LHCN-M2 (cell line): ENCODE measurements around the gene LRIG1. TPM values are rescaled to one million over a fixed set of nuclear protein-coding genes. Genes with fewer than 3 reads are reported as not detected.

Source experiments
- DNase-seq: peaks from one replicate; pipeline ENCODE4 v3.0.0-alpha.2; 2012; ENCODE audit warnings: low read depth
- total RNA-seq: library from RNA; depleted of rRNA; stranded (reverse); fragments of >200 nt; gene quantifications from 2 replicates; pipeline ENCODE4 v1.2.3, GENCODE V29; 2014

LRIG1 gene
- total RNA-seq, 1 experiment from 2014 or later, result 3.0 TPM

- no peak for DNase-seq
These were observed 98.1 kb downstream of the LRIG1 start for GRCh38 chr3:66402596-66403290.

- DNase-seq, result no peak
These were observed 98.9 kb downstream of the LRIG1 start for GRCh38 chr3:66401675-66402491.

DNA sequence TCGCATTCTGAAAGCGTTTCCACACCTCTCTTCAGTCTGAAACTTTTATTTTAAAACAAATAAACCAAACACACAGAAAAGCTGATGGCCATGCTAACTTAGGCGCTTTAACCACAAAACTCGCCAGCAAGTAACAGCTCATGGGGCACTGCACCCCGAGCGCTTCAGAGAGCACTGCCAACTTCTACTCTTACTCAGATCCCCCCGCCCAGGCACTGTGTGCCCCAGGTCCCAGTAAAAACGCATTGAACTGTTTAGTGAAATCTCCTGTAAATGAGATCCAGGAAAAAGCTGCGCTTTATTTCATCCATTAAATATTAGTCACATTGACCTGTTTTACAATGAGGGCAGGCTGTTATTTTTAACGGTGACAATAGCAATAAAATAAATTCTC, 99.7 kb downstream of the LRIG1 start:
- no peak for DNase-seq

DNA sequence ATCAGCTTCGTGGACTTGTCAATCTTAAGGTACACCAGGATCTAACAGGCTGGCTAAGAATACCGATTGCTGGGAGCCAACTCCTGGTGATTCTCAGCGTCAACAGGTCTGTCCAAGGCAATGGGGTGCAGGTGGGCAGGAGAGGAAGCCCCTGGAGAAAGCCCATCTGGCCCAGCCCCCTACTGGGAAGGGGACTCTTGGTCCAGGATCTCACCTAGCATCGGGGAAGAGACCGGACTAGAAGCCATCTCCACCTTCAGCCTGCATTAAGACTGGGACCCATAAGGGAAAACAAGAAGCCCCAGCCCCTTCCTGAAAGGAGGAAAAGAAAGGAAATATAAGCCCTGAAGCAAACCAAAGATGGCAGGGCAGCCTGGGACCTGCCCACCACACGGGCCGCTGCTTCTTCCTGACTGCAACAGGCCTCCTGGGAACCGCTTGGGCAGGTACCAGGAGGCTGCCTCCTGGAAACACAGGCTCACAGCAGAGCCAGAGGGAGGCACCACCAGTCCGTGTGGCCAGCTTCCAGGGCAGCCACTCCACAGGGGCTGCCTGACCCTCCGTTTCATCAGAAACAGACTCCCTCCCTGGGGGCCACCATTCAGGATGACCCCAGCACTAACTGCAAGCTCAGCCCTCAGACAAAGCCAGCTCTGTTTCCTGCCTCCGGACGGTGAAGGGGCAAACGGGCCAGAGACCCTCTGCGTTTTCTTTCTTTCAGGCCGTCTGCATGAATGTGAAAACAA, 100.2 kb downstream of the LRIG1 start:
- DNase-seq, result no peak

DNA sequence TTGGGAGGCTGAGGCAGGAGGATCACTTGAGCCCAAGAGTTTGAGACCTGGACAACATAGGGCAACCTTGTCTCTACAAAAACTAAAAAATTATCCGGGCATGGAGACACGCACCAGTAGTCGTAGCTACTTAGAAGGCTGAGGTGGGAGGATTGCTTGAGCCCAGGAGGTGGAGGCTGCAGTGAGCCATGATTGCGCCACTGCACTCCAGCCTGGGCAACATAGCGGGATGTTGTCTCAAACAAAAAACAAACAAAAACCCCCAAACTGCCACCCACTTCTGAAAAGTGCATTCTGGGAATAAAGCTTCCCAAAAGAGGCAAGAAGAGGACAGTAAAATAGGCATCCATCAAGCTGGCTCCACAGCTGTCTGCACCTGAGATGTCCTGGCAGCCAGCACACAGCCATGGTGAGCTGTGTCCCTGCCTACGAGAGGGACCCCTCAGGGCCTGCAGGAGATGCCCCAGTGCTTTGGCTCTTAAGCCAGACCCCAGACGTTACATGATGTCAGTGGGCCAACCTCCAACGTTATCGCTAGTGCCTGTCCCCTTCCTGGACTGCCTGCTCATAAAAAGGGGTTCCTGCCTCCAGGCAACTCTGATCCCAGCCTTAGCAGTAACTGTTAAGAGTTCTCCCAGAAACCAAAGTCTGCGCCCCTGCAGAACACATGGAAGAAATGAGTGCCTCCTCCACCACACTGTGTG, 101.1 kb downstream of the LRIG1 start:
- no peak for DNase-seq

- DNase-seq, result no peak
These were observed 102.4 kb downstream of the LRIG1 start for GRCh38 chr3:66398228-66399025.

- peak; percentile 18 for DNase-seq
These were observed 103.1 kb downstream of the LRIG1 start for GRCh38 chr3:66397745-66398144.

GRCh38 chr3:66396888-66397287, 103.9 kb downstream of the LRIG1 start:
- no peak for DNase-seq

DNA sequence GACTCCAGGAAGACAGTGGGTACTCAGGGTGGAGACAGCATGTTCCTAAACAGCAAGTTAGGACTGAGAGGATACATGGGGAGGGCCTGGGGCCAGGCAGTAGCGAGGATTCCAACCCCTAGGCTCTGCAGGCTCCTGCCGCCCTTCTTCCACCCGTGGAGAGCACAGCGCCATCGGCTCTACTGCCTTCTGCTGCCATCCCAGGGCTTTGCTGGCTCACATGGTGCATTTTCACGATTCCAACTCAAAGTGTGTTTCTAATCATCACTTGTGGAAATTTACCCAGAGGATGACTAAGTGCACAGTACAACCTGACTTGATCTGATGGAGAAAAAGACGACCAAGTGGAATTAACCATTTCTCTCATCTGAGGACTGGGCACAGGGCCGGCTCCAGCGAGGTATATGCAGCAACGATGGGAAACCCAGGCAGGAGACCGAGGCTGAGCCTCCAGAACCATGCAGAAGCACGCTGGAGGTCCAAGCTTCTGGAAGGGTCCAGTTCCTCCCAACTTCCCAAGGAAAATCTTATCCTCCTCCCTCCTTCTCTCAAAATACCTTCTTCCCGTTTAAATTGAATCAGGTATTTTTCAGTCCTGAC, 104.6 kb downstream of the LRIG1 start:
- no peak for DNase-seq

GRCh38 chr3:66395635-66396034, 105.2 kb downstream of the LRIG1 start:
- DNase-seq, result no peak

- no peak for DNase-seq
These were observed 106.0 kb downstream of the LRIG1 start for GRCh38 chr3:66394753-66395249.

DNA sequence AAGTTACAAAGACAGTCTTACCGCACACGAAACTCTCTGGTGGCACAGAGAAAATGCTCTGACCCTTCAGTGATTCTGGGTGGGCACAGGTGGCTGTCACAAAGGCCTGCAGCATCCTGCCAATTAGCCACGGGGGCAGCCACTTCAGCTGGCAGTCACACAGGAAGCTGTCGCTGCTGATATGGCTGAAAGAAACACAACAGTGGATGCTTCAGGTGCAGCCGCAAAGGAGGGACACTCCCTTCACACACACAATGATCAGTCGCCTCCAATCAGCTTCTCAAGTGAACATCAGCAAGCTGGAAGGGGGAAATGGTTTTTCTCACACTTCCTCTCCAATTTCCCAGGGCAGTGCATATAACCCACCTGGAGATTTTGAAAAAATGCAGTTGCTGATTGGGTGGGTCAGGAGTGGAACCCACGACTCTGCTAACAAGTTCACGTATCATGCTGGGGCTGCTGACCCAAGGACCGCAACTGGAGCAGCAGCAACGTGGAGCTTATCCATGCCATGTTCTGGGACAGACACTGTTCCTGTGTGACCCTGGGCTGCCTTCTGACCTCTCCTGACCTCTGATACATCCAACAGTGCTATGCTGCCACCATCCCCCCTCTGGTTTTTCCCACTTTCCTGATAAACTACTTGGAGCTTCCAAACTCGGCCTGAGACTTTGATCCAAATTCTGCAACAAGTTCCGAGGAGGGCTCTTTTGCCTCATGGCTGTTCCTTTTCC, 106.6 kb downstream of the LRIG1 start:
- DNase-seq, result no peak

DNA sequence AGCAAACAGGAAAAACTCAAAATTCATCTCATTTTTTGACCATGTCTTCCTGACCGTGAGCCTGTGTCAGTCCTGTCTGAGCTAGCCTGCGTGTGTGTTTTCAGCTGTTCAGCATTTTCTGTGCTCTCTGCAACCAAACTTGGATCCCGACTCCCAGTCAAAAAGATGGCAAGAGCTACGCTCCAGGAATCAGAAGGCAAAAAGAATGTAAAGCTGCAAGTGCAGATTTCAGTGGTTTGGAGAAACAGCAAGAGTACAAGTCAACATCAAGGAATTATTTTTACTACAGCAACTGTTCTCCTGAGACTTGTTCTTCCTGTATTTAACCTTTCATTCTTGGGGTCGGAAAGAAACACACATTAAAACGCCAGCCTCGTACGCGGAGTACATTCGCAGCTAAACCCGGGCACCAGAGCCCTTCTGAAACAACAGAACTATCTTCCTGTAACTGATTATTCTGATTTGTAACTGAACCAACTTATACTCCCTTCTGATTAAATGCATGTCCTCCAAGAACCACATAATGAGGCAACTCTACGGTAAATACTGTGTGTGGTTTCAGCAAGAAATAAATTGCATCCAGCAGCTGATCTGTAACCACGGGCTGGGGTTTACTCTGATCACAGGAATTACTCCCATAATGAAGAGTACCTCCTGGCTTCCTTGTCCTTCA, 107.4 kb downstream of the LRIG1 start:
- DNase-seq, result peak; percentile 56

GRCh38 chr3:66392966-66393332, 107.9 kb downstream of the LRIG1 start:
- DNase-seq, result no peak

- no peak for DNase-seq
These were observed 108.3 kb downstream of the LRIG1 start for GRCh38 chr3:66392512-66392911.

- no peak for DNase-seq
These were observed 110.8 kb downstream of the LRIG1 start for GRCh38 chr3:66390013-66390412.

DNA sequence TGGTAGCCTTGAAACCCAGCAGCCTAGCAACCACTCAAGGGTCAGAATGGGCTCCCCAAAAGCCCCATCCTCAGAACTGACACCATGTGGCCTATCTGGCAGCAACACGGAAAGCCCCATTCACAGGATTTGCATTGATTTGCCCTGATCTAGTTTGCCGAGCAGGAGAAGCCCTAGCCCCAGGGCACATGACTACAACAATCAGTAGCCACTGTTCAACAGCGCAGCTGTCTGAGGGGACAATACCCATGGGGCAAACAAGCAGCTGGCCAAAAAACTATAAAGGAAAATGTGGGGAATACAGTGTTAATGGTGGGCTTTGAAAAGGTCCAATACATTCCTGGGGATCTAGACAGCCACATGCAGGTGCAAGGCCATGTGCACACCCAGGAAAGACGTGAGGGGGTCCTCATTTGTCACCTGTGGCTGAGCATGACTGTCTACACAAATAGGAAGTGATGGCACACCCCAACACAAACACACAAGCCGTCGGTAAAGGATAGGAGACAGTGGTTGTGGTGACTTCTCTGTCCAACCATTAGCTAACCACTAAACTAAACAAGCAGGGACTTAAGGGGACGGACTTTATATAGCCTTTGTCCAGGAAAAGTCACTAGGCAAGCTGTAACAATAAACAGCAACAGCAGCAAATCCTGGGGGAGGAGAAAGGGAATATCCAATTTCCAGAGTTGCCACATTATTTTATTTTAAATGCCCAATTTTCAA, 113.7 kb downstream of the LRIG1 start:
- peak; percentile 49 for DNase-seq
